Hematopoietic multipotent progenitor cell treated with erythropoietin and hydrocortisone succinate and interleukin-3 and kit ligand, for 8 days (in vitro differentiated cells): ENCODE data around the gene EFS.

Experiments
- DNase-seq: peaks from one replicate; pipeline ENCODE4 v3.0.0-alpha.2; 2015

The EFS gene

DNA sequence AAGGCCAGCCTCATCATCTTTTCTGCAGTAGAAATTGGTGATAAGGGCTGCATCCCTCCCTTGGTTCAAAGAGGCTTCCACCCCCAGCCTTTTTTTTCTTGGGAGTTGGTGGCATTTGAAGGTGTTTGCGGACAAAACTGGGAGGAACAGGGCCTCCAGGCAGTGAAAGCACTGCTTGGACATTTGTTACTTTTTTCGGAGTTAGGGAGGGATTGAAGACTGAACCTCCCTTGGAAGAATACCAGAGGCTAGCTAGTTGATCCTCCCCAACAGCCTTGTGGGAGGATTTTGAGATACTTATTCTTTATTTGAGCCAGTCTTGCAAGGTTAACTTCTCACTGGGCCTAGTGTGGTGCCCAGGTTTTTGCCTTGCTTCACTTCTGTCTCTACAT, 40.5 kb downstream of the EFS start:
- no peak for DNase-seq

DNA sequence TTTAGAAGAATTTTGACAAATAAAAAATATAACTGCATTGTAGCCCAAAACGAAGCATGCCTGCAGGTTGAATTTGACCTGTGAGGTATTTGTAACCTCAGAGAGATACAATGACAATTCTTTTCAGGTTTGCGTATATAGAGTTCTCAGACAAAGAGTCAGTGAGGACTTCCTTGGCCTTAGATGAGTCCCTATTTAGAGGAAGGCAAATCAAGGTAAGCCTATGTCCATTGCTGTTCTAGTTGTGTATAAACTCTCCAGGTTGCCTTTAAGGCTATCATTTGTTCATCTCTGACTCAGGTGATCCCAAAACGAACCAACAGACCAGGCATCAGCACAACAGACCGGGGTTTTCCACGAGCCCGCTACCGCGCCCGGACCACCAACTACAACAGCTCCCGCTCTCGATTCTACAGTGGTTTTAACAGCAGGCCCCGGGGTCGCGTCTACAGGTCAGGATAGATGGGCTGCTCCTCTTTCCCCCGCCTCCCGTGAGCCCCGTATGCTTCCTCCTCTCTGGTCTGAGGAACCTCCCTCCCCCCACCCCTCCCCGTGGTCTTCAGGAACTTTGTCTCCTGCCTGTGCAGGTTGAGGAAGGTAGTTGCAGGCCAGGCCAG, 41.0 kb downstream of the EFS start:
- no peak for DNase-seq

DNA sequence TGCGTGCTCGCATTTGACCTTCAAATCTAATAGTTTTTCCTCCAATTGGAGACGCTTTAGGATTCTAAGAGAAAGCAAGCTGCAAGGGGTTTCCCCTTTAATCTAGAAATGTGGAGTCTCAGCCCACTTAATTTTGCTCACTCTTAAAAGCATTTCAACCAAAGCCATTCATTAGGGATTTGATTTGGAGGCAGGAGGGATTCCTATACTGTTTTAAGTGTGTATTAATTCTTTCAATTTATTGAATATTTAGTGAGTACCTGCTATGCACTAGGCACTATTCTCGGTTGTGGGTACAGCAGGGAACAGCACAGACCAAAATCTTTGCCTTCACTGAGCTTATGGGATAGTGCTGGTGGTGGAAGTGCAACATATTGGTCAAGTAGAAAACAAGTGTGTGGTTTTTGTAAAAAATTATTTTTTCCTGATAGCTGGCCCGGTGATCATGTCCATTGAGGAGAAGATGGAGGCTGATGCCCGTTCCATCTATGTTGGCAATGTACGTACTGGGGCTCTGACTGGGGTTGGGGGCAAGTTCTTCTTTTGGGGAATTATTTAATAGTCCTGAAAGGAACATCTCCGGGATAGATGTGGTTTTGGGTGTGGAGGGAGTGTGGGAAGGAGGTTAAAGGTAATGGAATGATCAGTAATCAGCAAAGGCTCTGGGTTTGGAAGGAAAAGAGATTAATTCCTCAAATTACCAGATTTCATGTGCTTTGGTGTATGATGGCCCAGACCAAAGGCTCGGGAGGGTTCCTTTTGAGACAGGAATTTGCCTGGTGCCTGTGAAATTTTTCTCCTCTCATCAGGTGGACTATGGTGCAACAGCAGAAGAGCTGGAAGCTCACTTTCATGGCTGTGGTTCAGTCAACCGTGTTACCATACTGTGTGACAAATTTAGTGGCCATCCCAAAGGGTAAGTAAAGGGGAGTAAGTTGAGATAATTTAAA, 42.1 kb downstream of the EFS start:
- DNase-seq: peak; percentile 27

DNA sequence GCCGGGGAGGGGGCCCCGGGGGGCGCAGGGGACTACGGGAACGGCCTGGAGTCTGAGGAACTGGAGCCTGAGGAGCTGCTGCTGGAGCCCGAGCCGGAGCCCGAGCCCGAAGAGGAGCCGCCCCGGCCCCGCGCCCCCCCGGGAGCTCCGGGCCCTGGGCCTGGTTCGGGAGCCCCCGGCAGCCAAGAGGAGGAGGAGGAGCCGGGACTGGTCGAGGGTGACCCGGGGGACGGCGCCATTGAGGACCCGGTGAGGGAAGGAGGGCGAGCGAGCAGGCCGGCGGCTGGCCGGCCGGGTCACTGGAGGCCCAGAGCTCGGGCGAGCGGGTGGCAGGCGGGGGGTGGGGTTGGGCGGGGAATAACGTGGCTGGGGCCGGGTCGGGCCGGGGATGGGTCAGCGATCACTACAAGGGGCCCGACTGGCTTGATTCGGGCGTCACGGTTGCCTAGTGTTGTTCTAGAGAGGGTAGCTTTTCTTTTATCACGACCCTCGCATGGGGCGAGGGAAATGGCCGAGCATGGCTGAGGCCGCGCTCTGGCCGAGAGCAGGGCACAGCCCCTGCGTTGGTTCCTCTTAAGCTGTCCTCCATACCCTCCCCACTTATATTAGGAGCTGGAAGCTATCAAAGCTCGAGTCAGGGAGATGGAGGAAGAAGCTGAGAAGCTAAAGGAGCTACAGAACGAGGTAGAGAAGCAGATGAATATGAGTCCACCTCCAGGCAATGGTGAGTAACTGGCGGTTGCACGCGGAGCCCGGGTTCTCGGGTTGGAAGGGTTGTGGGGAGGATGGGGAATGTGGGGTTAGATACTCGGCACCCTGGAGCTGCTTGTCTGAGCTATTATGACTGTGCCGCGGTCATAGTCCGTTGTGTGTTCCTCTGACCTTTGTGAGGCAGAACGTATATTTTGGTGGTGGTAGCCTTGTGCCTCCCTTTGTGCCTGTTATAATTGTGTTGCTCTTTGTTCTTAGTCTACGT, 43.1 kb downstream of the EFS start:
- peak; percentile 56 for DNase-seq

DNA sequence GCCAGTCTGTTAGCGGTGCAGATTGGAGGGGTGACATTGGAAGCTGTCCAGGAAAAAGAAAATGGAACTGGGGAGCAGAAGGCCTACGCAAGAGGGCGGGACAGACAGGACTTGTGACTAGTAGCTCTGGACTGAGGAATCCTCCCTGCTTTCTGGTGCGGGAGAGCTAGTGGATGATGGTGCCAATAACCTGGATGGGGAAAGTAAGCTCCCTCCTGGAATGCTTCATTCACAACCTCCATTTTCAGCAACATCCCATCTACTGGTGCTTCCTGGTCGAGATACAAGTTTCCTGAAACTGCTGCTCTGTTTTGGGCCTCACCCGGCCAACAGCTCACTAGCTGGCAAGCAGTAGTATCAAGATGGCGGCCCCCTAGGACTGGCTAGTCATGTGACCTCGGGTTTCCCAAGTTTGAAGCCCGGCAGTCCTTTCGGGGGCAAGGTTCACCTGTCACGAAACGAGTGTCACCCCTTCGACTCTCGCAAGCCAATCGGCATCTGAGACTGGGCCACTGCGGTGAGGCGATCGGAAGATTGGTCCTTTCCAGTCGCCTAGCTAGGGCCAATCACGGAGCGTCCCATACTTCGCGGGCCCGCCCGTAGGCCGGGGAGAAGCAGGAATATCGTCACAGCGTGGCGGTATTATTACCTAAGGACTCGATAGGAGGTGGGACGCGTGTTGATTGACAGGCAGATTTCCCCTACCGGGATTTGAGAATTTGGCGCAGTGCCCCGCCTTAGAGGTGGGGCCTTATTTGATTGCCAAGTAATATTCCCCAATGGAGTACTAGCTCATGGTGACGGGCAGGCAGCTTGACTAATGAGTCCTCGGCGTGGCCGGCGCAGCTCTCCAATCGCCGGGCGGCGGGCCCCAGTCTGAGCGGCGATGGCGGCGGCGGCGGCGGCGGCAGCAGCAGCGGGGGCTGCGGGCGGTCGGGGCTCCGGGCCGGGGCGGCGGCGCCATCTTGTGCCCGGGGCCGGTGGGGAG, 44.1 kb downstream of the EFS start, which contains the start of gene PABPN1:
Gene PABPN1, plus strand, starts transcription at position 874 of the 988 bp plus-strand sequence. Its CDS starts 13 bp downstream, at position 887.
- DNase-seq: peak; percentile 100

DNA sequence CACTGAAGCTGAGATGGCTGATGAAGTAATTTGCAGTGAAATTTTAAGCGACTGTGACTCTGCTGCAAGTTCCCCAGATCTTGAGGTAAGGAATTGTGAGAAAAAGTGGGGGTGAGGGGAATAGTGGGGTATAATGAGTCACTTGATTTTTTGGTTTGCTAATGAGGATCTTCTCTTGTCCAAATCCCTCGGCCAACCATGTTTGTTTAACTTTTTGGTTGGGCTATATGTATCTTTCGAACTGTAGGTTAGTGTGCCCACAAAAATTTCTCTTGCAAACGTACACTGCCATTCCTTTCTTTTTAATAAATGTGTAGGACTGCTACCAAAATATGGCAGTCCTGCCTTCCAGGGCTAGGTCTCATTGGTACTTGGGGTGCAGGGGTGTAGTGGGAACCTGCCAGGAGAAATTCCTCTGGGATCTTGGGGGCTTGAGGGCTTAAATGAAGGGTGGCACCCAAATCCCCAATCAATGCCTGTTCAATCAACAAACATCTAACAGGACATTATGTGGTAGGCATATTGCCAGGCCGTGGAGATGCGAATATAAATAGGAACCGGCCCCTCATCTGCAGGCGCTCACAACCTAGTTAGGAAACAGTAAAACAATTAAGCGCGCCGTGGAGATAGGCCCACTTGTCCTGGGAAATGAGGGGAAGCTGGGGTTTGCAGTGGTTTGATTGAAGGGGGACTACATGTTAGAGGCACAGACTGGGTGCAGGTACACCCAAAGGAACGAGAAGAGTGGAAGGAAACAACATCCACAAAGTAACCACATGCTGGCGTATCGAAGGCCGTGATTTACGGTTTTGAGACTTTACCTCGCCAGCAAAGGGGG, 45.0 kb downstream of the EFS start:
- no peak for DNase-seq

DNA sequence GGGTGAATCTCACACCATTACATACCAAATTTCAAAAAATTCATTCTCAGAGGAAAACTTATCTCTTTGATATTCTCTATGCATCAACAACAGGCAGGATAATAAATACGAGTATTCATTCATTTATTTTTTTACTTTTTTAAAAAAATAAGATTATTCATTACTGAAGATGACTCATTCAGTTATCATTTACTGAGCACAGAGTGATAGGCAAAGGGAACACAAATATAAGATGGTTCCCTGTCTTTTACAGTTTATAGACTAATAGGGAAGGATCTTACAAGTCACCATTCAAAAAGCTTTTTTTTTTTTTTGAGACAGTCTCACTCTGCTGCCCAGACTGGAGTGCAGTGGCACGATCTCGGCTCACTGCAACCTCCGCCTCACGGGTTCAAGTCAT, 48.7 kb downstream of the EFS start:
- no peak for DNase-seq

DNA sequence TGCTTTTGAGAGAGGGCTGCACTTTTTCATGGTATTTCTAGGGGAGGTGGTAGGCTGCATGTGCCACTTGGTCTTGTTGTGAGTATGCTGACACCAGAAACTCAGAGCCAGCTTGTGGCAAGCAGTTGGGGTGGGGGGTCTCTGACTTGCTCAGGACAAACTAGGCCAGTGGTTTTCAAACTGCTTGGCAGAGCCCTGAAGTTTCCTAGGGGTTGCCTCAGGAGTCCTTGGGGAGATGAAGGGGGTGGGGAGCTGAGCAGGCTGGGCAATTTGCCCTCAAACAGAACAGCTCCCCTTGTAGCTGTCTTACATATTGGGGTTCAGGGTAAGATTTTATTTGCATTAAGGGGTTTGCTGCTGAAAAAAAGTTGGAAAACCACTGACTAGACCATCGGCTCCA, 54.4 kb downstream of the EFS start:
- DNase-seq: no peak

DNA sequence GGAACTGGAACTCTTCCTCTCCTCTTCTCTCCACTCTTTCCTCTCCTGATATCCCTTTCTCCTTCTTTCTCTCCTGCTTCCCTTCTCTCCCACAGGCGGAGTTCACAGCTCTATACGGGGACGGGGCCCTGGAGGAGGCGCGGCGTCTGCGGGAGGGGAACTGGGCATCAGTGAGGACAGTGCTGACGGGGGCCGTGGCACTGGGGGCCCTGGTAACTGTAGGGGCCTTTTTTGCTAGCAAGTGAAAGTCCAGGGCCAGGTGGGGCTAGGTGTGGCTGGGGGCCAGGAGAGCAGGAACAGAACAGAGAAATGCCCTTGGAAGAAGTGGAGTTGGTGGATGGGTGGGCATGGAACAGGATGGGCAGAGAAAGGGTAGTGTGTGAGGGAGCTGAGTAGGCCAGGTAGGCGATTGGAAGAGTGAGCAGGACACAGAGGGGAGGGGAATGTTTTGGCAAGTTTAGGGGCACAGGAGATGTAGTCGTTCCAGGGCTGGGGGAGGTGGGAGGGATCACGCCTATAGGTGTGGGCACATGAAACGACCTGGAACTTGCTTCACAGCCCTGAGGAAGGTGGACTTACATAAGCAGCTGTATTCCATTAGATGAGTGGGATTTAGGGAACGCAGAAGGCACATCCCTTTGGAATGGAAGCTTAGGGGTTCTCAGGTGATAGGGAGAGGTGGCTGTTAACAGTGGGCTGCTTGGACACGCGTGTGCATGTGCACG, 56.1 kb downstream of the EFS start:
- DNase-seq: no peak

DNA sequence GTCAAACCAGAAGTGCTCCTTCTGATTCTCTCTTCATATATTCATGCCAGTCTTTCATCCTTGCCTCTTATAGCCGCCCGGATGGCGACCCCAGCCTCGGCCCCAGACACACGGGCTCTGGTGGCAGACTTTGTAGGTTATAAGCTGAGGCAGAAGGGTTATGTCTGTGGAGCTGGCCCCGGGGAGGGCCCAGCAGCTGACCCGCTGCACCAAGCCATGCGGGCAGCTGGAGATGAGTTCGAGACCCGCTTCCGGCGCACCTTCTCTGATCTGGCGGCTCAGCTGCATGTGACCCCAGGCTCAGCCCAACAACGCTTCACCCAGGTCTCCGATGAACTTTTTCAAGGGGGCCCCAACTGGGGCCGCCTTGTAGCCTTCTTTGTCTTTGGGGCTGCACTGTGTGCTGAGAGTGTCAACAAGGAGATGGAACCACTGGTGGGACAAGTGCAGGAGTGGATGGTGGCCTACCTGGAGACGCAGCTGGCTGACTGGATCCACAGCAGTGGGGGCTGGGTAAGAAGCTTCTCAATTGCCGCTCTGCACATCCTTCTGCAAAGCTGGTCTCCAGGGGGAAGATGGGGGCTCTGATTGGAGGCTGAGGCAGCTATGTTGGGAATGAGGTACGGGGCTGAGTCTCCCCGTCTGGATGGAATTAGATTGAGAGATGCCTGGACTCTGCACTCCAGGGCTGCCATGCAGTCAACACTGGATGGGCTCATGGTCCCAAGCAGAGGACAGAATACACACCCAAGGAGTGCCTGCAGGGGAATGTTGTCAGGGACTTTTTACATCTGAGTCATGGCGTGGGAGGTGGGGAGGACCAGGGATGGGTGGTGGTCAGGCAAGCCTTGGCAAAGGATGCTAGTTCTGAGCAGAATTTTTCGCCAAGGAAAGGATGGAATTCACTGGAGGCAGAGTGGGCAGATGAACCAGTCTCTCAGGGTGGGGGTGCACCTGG, 57.0 kb downstream of the EFS start:
- DNase-seq: no peak

DNA sequence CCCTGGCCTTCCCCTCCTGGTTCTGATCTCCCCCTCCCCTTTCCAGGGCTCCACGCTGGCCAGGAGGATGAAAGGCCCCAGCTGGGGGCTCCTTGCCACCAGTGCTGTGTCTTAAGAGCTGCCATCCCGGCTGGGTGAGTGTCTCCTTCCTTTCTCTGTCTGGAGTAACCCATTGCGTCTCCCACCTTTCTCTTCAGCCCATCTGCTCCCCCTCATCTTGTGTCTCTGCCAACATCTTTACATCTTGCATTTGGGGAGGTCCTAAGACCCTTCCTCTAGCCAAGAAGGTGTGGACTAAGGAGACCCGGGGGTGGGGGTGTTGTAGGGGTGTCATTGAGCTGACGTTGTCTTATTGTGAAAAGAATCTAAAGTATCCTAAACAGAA, 57.8 kb downstream of the EFS start:
- DNase-seq: no peak

DNA sequence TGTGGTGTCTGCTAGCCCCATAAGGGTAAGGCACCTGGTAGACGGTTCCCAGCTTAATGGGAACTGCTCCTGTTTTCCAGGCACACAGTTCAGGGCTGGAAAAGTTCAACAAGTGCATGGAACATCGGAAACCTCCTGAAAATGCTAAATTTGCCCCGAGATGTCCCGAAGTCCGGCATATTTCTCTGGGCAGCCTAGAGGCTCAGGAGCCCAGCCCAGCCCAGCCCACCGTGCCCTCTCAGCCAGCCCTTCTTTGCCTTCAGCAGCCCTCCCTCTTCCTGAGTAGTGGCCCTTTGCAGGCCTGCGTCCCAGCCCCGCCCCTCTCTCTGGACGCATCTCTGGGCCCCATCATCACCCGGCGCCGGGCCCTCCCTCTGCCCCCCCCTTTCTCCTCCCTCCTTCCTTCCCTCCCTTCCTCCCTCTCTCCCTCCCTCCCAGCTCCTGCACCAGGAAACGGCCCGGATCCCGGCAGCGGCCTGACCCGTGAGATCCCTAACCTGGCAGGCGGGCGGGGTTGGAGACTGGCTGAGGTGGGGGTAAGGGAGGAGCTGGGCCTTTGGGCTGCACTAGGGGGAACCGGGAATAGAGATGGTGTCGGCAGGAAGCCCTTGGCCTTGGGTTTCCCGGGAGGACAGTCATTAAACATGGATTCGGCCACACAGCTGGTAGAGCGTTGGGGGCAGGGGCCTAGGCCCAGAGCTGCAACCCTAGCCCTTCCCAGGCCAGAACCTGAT, 58.4 kb downstream of the EFS start, which contains the start of gene BCL2L2:
Gene BCL2L2, plus strand, starts transcription at position 422 of the 734 bp plus-strand sequence. CDS start 935 bp downstream, outside the sequence.
- peak; percentile 83 for DNase-seq
